H7 (cell line): ENCODE measurements around the gene LTO1. TPM values are rescaled to one million over a fixed set of nuclear protein-coding genes. Genes with fewer than 3 reads are reported as not detected.
A peak's percentile ranks its signal among the peaks of the same experiment; 100 is the strongest.

Experiments used
- DNase-seq: peaks from one replicate; pipeline ENCODE4 v3.0.0; 2012
- H3K27me3 ChIP-seq: 2 replicates; pipeline ENCODE4 v1.6.0; 2011; ENCODE audit warnings: mild to moderate bottlenecking, low read length; ENCODE audit not compliant: control insufficient read depth, insufficient read depth
- H3K36me3 ChIP-seq: replicated peaks from 2 replicates; pipeline ENCODE4 v1.5.1; 2011; ENCODE audit warnings: low read length; ENCODE audit not compliant: control insufficient read depth, insufficient read depth
- H3K4me3 ChIP-seq: 2 replicates; pipeline ENCODE4 v1.5.1; 2011; ENCODE audit warnings: low read depth, mild to moderate bottlenecking, control low read depth, low read length, moderate library complexity; ENCODE audit not compliant: insufficient read depth
- total RNA-seq: library from RNA; depleted of rRNA; stranded (reverse); fragments of >200 nt; shearing (Covaris generic); gene quantifications from 2 replicates; pipeline ENCODE4 v1.2.3, GENCODE V29; 2014

Gene LTO1
- total RNA-seq, 1 experiment from 2014 or later: 12.3 TPM

DNA sequence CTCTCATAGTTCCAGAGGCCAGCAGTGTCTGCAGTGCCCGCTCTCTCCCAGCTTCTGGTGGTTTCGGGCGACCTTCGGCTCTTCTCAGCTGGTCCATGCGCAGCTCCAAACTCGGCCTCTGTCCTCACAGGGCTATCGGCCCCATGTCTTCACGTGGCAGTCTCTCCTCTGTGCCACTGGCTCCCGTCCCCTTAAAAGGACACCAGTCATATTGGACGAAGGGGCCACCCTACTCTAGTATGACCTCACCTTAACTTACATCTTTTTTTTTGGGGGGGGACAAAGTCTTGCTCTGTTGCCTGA is 13.8 kb downstream of the LTO1 start:
- peak; percentile 26 for DNase-seq
- H3K4me3 ChIP-seq: no peak overlapping the region
- H3K36me3 ChIP-seq: peaks cover 3% of the 10 kb centered on the region
- no peaks in the 10 kb centered on the region for H3K27me3 ChIP-seq

DNA sequence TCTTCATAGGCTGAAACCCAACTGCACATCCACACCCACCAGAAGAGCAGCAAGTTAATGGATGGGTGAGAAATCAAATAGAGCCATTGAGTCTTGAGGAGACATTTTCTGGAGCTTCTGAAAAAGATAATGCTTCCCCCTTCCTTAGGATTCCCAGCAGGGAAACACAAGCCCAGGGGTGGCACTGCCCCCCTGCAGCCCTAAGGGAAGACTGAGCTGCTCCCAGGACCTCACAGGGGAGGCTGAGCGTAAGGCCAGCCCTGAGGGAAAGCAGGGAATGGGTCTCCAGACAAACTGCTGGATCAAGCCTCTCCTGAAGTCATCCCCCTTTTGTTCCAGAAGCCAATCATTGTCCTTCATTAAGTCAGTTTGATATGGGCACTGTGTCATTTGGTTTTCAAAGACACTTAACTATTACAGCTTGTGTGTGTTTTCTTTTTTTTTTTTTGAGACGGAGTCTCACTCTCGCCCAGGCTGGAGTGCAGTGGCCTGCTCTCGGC is 15.1 kb downstream of the LTO1 start:
- Histone ChIP-seq H3K4me3 (no peak overlapping the region), H3K36me3 (peaks cover 2% of the 10 kb centered on the region; the same call in 1 of the 2 replicates), H3K27me3 (no peaks in the 10 kb centered on the region)
- DNase-seq: peak; percentile 34

DNA sequence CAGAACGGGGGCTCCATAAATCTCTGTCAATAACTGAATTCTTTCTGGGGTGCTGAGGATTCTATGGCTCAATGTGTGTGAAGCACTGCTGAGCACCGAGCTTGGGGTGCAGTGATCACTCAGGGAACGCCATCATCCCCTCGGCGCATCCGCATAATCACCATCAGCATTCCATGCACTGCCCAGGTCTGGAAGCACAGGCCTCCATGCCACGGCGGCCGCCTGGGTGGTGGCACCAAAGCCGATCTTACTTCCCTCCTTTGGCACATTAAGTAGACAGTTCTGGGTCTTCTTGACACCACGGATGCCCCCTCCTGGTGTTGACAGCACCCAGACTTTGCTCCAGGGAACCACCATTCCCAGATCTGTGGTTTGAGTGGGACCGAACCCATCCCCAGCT is 15.6 kb downstream of the LTO1 start:
- peak; percentile 38 for DNase-seq
- Histone ChIP-seq H3K27me3 (no peaks in the 10 kb centered on the region), H3K36me3 (no peaks in the 10 kb centered on the region), H3K4me3 (no peak overlapping the region)

DNA sequence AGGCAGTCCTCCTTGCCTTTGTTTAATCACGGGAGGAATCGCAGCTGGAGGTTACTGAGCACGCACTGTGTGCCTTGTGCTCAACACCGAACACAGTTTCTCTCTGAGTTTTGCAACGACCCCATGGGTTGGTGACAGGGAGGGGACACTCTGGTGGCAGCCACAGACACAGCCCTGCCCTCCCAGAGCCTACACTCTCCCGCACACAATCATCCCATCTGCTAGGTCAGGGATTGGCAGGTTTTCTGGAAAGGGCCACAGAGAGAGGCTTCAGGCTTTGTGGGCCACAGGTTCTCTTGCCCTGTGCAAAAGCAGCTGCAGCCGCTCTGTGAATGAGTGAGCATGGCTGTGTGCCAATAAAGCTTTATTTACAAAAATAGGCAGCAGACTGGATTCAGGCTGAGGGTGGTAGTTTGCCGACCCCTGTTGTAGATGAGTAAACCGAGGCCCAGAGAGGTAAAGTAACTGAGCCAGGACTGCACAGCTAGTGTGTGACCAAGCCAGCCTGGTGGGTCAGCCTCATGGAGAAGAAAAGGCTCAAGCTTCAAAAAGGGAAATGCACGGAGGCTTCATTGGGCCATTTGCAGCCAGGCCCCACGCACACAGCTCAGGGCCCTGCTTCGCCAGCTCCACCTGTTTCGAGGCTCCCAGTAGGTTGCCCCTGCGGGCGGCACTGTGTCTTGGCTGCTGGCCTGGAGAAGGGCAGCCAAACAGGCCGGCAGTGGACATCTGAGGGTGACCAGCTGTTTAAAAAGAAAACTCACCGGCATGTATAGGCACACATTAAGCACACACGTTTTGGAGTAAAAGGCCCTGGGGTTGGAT is 16.3 kb downstream of the LTO1 start:
- Histone ChIP-seq H3K27me3 (no peaks in the 10 kb centered on the region), H3K4me3 (no peak overlapping the region), H3K36me3 (no peaks in the 10 kb centered on the region)
- no peak for DNase-seq

DNA sequence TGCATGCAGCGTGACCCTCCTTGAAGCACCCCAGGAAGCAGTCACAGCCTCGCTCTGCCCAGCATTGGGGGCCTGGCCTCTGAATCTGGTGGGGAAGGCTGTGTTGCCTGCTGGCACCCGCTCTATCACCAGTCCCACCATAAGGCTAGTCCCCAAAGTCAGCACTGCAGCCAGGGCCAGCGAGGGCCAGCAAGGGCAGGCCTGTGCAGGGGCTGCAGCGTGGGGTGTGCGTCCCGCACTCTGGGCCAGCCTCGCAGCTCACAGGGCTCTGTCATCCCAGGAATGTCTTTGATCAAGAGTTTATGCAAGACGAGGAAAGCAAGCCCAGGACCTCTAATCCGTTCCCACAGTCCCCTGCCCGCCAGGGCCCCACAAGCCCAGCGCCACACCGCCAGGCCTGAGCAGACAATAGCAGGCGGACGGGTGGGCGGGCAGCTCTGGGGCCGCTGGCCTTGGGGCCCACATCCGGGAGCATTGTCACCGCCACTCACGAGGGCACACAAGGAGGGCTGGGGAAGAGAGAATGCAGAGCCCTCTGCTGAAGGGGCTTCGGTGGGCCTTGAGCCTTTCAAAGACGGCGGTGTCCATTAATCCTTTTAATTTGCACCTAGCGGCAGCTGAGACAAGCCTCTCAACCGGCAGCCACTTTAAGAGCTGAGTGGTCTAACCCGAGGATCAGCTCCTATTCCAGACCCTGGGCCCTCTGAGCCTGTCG is 17.1 kb downstream of the LTO1 start:
- Histone ChIP-seq H3K36me3 (no peaks in the 10 kb centered on the region; the same call in 1 of the 2 replicates), H3K4me3 (no peak overlapping the region), H3K27me3 (no peaks in the 10 kb centered on the region)
- peak; percentile 95 for DNase-seq

DNA sequence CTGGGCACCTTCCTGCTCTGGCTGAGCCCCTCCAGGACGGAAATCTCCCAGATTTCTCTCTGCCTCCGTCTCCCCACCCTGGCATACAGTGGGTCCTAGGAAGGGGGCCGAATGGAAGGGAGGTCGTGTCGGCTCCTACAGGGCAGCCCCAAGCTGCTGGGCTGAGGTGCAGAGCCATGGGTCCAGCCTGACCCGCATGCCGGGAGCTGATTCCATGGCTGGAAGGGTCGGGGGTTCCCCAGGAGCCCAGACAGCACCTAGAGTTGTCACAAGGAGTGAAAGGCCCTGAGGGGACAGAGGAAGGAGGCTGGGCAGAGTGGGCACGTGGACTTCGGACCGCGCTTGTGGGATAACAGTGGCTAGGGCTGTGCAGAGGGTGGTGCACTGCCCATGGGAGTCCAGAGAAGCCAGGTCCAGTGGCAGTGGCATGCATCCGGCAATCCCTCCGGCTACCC is 17.7 kb downstream of the LTO1 start:
- Histone ChIP-seq H3K27me3 (no peaks in the 10 kb centered on the region), H3K4me3 (no peak overlapping the region), H3K36me3 (no peaks in the 10 kb centered on the region; the same call in 1 of the 2 replicates)
- DNase-seq: peak; percentile 64

DNA sequence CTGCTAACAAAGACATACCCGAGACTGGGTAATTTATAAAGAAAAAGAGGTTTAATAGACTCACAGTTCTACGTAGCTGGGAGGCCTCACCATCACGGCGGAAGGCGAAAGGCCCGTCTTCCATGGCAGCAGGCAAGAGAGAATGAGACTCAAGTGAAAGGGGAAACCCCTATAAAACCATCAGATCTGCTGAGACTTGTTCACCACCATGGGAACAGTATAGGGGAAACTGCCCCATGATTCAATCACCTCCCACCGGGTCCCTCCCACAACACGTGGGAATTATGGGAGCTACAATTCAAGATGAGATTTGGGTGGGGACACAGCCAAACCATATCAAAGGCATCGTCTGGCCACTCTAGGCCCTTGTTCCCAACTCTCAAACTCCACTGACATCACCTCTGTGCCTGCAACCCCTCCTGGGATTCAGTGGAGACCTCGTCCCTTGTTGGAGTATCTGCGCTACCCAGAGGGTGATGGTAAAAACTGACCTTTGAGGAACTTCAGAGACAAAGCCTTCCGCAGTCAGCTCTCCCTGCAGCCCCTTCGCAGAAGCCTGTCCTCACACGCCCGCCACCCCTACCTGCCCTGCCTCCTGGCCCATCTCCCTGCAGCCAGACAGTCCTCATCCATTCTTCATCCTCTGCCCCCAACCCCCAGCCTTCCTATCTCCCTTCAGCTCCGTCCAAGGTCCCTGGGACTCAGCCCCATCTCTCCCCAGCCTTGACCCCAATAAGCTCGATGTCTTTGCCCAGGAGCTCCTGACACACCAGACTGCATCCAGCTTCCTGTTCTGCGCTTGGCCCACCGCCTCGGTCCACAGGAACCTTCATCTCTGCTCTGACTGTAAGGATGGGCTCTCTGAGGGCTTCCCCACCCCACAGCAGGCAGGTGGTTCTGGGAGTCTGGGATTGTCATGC is 18.4 kb downstream of the LTO1 start:
- no peak overlapping the region for H3K4me3 ChIP-seq
- peak; percentile 51 for DNase-seq
- H3K27me3 ChIP-seq: no peaks in the 10 kb centered on the region
- H3K36me3 ChIP-seq: peaks cover 3% of the 10 kb centered on the region

DNA sequence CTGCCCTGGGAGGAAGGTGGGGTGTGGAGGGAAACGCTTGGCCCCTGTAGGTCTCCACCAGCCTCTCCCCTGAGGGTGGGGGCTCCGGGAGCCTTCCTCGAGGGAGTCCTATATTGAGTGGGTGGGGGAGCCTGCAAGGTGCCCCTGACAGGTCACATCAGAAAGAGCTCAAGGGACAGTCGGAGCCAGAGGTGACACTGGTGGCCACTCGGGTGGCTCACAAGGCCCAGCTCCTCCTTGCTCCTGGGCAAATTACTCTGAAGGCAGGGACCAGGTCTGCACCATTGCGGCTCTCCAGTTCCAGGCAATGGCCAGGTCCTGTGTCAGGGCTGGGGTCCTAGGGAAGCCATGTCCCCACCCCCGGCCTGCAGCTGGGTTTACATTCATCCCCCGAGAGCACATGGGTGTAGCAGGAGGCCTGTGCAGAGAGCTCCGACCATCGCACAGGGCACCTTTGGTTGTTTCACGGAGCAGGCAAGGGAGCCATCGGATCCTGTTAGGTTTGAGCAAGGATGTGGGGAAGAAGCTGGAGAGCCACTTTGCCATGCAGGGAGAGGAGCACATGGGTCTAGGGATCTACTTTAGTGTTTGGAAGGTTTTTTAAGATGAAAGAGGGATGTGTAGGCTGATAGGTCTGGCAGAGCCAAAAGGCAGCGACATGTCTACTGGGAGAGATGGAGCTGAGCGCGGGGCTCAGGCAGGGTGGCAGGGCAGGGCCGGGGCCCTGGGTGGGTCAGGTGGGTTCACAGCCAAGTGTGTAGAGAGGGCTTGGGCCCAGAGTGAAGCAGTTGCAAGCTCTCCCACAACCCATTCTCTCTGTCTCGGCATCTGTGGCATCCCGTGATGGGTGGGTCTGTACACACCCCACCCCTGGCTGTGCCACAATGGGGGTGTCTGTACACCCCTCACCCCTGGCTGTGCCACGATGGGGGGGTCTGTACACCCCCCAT is 19.4 kb downstream of the LTO1 start:
- H3K27me3 ChIP-seq: no peaks in the 10 kb centered on the region
- DNase-seq: peak; percentile 59
- no peak overlapping the region for H3K4me3 ChIP-seq
- H3K36me3 ChIP-seq: peaks cover 9% of the 10 kb centered on the region

DNA sequence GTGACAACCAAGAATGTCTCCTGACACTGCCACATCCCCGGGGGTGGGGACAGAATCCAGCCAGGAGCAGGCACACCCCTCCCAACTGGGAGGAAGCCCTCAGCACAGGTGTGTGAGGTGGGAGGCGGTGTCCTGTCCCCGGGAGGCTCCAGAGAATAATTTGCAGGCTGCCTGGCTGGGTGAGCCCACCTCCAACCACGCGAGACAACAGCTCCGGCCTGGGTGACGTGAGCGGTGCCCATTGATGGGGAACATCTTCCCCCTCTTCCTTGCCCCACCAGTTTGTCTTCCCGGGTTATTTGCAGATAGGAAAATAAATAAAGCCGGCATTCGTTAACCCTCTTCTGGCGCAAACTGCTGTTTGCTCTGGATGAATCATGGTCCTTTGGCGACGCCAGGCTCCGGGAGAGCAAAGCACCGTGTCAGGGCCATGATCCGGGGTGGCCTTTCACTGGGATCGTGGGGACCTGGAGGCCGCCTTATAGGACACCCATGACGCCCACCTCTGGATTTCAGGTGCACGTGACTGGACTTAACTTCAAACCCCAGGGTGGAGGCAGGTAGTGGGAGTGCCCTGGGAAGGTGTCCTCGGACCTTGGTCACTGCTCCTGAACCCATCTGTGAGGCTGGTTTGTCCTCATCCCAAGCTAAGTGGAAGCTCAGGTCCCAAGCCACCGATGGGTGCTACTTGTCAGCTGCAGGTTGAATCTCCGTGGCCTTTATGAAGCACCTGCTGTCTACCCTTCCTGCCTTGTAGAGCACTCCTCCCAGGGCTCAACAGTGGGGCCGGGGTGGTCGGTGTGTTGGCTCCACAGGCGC is 20.3 kb downstream of the LTO1 start:
- H3K36me3 ChIP-seq: peaks cover 14% of the 10 kb centered on the region
- H3K27me3 ChIP-seq: no peaks in the 10 kb centered on the region
- DNase-seq: peak; percentile 64
- no peak overlapping the region for H3K4me3 ChIP-seq

DNA sequence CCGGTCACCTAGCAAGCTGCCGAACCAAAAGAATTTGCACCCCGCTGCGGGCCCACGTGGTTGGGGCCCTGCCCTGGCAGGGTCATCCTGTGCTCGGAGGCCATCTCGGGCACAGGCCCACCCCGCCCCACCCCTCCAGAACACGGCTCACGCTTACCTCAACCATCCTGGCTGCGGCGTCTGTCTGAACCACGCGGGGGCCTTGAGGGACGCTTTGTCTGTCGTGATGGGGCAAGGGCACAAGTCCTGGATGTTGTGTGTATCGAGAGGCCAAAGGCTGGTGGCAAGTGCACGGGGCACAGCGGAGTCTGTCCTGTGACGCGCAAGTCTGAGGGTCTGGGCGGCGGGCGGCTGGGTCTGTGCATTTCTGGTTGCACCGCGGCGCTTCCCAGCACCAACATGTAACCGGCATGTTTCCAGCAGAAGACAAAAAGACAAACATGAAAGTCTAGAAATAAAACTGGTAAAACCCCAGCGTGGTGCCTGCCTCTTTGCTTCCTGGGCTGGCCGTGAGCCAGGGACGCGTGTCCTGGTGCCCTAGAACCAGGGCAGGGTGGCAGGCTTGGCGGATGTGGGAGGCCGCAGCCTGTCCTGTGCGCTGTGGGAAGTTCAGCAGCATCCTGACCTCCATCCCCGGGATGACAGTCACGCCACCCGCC is 21.0 kb downstream of the LTO1 start:
- Histone ChIP-seq H3K4me3 (no peak overlapping the region), H3K27me3 (no peaks in the 10 kb centered on the region), H3K36me3 (peaks cover 21% of the 10 kb centered on the region)
- peak; percentile 57 for DNase-seq

DNA sequence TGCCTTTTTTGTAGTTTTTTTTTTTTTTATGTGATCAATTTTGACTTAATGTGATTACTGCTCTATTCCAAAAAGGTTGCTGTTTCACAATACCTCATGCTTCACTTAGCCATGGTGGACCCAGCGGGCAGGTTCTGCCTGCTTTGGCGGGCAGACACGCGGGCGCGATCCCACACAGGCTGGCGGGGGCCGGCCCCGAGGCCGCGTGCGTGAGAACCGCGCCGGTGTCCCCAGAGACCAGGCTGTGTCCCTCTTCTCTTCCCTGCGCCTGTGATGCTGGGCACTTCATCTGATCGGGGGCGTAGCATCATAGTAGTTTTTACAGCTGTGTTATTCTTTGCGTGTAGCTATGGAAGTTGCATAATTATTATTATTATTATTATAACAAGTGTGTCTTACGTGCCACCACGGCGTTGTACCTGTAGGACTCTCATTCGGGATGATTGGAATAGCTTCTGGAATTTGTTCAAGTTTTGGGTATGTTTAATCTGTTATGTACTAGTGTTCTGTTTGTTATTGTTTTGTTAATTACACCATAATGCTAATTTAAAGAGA is 21.7 kb downstream of the LTO1 start:
- Histone ChIP-seq H3K36me3 (peaks cover 23% of the 10 kb centered on the region), H3K4me3 (no peak overlapping the region), H3K27me3 (no peaks in the 10 kb centered on the region)
- peak; percentile 58 for DNase-seq

DNA sequence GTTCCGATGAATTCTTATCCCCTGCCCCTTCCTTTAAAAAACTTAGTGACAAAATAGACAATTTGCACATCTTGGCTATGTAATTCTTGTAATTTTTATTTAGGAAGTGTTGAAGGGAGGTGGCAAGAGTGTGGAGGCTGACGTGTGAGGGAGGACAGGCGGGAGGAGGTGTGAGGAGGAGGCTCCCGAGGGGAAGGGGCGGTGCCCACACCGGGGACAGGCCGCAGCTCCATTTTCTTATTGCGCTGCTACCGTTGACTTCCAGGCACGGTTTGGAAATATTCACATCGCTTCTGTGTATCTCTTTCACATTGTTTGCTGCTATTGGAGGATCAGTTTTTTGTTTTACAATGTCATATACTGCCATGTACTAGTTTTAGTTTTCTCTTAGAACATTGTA is 22.2 kb downstream of the LTO1 start:
- DNase-seq: peak; percentile 75
- peaks cover 25% of the 10 kb centered on the region for H3K36me3 ChIP-seq
- H3K27me3 ChIP-seq: no peaks in the 10 kb centered on the region
- H3K4me3 ChIP-seq: no peak overlapping the region
